Measurements from ENCODE around the gene ADCY5.

ADCY5 gene

DNA sequence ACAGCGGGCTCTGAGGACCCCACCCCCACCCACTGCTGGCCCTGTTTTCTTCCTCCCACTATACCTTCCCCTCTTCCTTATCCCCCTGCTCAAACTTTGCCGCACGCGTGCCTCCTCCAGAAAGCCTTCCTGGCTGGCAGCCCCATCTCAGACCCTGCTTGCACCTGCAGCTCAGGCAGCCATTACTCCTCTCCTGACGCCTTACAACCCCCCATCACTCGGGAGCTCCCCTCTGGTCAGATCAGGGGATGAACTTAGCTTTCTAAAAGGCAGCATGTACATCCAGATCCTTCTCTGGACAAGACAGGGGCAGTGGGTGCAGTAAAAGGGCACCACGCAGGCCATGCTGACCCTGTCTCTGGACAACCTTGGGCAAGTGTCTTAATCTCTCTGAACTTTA, 152.6 kb downstream of the ADCY5 start:
- no peak for DNase-seq

DNA sequence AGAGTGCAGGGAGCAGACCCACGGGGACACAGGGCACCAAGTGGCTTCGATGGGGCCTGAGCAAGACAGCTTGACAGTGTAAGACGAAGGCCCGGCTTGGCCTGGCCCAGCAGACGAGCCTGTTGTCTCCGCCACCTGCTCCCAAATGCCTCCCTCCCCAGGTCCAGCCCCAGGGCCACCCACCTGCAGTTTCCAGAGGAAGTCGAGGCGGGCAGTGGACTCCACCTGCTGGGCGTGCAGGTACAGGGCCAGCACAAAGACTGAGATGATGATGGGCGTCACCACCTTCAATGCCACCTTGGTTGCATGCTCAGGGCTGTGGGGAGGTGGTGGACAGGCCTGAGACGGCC, 153.0 kb downstream of the ADCY5 start:
- DNase-seq: no peak

DNA sequence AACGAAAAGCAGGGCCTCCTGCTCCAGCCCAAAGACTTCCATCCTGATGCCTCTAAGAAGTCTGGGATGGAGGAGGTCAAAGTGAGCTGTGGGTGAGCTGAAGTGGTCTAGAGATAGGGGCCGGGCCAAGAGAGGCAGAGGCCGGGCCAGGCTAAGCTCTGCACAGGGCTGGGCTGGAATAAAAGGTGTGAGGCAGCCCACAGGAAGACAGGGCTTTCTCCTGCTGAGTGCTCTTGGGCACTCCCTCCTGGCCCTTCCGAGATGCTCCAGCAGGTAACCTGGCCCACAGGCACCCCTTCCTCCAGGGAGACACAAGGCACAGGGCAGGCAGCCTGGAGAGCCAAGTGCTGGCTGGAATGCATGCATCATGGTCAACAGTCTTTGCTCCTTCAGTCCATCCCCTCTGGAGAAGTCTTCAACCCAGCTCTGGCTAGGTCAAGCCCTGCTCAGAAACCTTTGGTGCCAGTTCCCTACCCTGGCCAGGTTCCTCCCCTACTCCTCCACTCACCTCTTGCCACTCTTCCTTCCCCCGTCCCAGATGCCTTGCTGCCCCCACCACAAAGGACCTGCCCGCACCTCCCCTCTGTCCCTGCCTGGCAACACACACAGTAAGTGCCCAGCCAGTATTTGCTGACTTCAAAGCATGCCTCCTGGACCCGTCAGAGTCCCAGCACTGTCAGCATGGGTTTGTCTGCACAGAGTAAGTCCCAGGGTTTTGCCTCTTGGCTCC, 153.6 kb downstream of the ADCY5 start:
- no peak for DNase-seq

DNA sequence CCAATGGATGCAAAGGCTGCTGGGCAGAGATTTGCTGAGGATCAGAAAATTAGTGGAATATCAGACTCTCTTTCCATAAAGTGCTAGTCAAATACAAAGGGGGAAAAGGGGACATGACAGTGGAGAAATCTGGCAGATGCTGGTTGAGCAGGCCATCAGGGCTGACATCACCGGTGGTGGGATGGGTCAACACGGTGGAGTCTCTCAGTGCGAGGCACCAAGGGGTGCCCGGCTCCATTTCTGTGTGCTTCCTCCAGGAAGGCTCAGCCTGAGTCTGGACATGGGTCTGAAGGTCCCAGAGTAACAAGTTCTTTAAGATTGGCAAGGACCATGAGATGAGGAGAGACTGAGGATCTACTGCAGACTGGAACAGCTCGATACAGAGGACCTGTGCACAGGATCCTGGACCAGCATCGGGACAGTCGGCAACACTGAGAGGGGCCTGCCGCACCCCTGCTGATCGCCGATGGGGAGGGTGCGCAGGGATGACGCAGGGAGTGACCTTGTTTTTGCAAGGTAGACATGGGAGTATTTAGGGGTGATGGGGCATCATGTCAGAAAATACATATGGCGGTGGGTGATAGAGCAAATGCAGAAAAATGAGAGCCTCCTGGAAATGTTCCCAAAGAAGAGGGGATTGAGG, 154.5 kb downstream of the ADCY5 start:
- DNase-seq: no peak

DNA sequence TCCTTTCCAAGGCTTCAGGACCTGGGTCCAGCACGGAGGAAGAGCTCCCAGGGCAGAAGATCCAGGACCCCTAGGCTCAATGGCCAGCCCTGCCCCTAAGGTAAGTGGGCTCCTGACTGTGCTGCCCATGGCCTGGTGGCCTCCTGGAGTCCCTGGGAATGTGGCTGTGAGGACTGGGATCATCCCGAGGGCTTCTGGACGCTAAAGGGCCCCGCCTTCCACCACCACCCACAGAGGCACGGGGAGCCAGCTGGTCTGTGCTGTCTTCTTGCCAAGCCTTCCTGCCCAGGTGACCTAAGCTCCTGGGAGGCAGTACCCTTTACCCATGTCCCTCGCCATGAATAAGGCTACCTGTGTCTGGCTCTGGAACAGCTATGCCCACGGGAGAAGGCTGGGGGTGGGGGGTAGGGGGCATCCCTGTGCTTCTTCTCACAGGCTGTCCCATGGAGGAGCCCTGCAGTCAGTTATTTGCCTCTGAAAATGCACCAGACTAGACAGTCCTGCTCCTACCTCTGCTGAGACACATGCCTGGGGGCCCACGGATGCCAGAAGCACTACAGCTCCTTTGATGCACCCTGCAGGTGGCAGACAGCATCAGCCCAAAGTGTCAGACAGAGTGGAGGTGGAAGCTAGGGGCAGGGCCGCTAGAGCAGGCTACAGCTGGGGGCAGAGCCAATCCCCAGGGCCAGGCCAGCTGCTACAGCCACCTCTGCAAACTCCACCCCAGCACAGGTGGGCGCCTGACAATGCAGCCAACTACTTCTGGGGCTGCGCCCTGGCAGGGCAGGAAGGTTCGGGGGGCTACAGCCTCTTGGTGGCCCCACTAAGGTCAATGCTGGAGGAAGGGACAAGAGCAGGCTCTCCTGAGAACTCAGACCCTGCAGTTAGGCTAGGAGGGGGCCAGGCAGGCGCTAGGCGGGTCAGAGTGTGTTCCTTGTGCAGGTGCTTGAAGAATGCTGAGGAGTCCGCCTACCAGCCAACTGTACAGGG, 156.3 kb downstream of the ADCY5 start:
- no peak for DNase-seq

DNA sequence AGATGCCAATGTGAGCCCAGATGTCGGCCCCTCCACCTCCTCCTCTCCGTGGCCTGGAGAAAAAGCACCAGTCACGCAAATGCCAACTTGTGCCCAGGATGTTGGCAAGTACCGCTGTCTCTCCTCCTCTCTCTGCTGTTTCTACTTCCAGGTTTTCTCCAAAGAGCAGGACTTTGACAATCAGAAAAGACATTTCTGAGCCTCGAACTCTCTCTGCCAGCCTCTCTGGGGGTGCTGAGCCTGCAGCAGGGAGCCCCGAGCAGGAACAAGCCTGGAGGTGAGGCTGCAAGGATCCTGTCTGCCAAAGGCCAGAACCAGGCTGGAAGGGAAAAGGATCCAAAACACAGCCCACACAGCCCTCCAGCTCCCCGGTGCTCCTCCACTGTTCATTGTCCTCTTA, 157.5 kb downstream of the ADCY5 start:
- no peak for DNase-seq

DNA sequence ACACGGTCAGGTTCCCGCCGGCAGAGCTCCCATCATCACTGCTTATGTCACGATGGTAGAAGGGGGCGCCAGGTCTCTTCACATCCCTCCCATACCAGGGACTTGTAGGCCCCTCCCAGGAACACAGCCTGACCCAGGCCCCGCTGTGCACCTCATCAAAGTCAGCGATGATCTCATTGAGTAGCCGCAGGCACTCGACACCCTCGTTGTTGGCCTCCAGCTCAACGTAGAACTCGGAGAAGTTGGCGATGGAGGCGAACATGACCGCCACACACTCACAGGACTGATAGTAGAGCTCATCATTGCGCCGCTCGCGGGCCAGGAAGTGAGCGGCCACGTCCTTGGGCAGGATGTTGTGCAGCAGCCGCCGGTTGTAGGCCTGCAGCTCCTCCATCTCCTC, 157.9 kb downstream of the ADCY5 start:
- no peak for DNase-seq

DNA sequence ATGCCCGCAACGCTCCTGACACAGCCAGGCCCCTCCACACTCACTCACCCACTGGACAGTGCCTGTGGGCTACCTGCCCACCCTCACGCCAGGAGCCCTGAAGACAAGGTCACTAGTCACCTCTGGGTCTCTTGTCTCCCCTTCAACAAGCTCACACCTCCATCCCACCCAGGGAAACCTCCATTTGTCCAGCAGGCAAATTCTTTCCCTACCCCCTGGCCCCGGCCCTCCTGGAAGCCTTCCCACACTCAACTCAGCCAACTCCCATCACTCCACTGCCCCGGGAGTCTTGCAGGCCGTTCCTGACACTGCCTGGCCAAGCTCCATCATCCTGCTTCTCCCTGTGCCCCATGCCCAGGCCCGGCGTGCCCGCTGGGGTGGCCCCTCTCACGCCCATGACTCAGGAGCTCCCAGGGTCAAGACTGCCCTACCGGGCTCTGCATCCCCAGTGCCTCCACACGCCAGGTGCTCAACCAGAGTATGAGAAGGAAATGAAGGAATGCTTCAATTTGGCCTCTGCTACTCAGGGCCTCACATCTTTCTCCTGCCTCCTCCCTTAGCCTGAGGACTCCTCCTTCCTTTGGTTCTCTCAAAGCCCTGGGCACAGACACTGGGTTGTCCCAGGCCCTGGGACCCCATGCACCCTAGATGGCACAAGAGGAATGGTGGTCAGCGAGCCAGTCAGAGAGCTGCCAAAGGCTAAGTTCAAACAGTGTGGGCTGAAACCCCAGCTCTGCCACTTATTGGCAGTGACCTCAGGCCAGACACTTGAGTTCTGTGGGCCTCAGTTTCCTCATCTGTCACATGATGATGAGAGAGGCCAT, 158.6 kb downstream of the ADCY5 start:
- DNase-seq: no peak

DNA sequence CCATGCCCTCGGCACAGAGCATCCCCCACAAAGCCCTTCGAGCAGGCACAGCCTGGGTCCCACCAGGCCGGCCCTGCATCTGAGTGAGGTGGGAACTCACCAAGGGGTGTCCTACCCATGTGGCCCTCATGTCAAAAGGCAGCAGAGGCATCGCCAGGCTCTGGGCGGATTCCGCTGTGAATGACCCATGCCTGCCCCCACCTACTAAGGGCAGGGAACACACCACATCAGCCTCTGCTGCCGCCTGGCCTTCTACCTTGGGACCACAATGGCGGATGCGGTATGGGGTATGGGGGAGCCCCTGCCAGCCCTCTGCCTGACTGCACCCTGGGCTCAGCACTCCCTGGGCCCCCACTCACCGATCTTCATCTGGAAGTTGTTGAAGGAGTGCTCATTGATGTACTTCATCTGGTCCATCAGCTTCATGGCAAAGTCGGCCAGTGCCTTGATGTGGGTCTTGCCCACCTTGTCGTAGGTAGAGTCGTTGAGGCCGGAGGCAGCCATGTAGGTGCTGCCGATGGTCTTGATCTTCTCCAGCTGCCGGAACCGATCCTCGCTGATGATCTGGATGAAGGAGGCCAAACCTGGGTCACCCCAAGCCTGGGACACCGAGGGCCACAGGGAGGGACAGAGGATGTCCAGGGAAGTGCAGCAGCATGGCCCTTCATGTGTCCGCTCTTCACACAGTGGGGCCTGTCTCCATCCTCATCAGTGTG, 159.3 kb downstream of the ADCY5 start:
- DNase-seq: no peak

DNA sequence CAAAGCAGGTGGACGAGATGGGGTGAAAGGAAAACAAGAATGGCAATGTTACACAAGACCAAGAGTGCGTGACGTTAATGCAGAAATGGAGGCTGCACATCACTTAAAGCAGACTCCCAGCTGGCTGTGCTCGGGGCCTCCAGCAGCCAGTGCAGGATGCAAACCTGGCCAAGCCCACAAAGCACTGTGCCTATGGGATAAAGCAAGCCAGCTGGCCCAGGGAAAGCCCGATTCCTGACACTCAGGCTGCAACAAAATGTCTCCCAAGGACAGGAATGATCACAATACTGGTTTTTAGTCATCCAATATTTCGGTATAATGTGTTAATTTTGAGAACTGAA, 161.0 kb downstream of the ADCY5 start:
- DNase-seq: no peak

DNA sequence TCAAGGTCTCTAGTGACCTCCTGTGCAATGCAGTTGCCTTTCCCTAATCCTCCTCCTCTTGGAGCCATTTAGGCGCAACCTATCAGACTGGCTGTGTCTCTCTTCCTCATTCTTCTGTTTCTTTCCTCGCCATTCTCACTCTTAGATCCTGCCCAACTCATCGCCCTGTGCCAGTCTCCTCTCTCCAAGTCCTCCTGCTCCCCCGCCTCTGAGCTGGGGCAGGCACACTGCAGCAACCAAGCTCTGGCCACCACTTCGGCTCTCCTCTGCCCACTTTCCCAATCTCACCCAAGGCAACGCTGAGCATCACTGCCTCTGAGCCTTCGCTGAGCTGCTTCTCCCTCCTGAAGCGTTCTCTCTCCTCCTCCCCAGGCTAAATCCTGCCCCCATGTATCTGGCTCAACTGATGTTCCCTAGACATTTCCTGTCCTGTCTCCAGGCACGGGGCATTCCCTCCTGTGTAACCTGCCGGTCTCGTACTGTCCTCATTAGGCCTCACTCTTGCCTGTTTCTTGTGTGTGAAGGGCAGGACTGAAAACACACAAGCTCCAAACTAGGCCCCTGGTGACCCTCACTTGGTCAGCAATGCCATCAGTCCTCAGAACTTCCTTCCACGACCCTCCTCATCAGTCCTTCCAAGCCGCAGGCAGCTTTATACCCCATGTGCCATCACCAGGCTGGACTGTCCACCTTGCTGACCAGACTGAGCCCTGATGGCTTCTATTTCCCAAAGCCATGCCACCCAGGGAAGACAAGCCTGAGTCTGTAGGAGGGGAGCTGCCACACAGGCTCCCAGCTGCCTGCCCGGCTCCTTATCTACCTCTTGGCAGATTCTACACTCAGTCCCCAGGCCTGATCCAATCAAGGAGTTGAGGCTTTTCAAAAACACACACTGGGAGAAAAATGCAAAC, 161.6 kb downstream of the ADCY5 start:
- DNase-seq: no peak

DNA sequence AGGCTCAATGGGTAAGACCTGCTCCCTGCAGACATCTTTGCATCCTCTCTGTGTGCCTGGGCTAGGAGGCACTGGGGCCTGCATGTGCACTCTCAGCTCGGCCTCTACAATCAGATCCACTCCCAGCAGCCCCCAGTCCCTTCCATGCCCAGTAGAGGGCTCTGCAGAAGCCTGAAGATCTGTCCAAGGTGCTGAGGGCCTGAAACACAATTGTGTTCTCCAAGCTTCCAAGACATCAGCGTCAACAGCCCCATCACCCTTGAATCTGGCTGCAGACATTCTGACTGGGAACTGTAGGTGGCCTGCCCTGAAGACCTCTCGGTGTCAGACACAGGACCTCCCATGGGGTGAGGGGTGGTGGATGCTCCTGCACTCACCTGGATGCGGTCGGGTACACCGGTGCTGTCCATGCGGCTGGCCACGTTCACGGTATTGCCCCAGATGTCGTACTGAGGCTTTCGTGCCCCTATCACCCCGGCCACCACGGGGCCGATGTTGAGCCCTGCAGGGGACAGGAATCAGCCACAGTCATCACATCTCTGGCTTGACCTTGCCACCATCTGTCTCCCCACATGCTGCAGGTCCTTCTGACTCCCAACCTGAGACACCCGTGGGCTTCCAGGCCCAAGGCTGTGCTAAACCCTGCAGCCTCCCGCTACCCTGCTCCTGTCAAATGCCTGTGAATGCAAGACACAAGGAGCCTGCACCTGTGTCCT, 162.4 kb downstream of the ADCY5 start:
- DNase-seq: no peak

DNA sequence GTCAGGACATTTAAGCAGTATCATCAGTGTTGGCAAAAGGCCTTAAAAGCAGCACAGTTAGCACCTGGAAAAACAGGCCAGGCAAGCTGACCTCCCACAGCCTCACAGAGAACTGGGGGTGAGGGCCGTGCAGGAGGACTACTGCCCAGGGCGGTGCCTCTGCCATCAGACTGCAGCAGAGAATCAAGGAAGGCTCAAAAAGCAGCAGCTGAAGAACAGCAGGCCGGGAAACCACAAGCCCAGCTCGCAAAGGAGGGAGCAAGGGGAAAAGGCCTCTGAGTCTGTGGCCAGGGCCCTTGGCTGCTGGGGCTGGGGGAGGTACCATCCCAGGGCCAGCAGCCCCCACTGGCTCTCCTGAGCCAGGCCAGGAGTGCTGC, 163.0 kb downstream of the ADCY5 start:
- no peak for DNase-seq

DNA sequence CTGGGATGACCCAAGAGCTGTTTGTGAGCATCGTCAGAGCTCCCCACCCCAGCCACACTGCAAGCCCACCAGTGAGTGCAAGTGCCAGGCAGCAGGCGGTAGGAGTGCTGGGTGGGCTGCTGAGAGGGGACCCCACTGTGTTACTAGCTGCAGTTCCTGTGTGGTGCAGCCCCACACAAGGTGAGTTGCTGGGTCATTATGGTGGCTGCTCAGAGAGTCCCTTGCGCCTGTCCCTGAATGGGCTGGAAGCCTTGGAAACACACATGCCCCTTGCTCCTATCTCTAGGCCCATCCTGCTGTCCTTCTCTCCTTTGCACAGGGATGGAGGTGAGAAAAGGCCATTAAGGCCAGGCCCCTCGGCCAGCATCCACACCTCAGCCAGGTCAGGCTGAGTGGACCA, 163.4 kb downstream of the ADCY5 start:
- DNase-seq: no peak

DNA sequence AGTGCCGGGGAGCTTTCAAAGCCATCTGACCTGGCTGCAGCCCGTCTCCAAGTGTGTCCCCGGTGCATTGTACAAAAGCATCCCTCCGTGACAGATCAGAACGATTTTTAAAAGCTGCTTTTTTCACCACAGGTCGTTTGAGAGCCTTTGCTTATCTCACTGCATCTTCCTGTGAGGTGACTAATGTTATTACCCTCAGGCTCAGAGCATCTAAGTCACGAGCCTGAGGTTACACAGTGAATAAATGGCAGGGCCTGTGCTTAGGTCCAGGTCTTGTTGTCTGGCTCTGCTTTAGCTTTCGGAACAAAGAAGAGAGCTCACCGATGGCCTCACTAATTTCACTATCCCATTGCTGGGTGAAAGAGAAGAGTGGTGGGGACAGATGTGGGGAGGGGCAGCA, 163.8 kb downstream of the ADCY5 start:
- DNase-seq: no peak

DNA sequence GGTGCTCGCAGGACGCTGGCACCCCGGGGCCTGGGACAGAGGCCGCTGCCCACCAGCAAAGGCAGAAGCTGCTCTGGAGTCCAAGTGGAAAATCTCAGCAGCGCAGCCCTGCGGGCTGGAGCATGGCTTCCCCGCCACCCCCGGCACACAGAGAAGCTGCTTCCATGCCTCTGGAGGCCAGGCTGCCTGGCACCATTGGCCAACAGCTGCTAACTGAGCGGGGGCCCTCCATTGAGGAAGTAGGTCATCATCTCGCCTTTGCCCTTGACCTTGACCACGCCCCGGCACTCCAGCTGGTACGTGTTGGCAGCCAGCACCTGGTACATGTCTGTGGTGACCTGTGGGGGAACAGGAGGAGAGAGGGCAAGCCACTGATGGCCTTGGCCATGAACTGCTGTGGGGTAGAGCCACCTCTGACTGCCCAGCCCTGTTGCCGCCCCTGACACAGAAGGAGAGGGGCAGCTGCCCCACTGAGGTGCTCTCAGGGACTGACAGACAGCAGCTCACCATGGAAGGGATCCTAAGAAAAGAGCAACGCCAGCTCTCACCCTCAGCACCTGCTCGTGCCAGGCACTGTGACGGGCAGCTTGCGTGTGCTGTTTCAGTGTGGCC, 164.4 kb downstream of the ADCY5 start:
- no peak for DNase-seq

DNA sequence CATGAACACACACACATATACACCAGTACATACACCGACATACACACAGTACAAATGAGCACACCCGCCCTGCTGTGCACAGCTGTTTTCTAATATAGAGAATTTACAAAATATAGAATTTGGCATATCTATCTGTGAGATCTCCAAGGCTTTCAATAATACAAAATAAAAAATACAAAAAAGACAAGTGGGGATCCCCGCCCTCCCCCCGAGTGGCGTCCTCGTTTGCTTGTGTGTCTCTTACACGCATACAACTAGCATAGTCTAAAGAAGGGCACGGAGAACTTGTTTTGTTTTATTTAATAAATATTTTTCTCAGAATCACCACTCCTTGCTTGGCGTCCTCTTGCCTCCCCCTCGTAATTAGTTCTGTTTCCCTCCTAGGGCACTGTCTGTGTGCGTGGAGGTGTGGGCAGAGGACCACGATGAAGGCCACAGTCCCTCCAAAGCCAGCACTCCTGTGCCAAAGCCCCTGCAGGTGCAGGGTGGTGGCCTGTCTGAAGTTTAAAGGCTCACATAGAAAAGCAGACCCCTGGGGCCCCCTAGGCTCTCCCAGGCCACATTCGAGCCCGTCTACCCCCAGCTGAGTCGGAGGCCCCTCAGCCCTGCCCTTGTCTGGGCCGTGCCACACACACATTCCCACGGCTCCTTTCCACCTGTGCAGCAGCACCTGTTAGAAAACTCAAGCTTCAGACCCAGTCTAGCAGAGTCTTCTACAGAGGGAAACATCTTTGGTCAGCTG, 165.1 kb downstream of the ADCY5 start:
- no peak for DNase-seq

DNA sequence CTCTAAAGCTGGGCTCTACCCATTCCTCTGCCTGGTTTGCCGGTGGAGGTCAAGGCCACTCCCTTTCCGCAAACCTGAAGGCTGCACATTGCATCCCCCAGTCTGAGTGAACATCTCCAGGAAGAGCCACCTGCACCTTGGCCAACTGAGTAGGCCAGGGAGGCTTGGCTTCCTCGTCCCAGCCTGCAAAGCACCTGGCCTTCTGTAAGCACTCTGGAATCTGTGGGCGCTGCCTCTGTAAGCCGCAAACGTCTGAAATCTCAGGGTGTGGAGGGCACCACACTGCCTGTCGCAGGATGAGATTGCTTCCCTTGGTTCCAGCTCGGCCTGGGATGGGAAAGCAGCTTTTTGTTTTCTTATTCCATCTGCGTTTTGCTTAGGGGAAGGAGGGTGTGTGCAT, 165.8 kb downstream of the ADCY5 start:
- no peak for DNase-seq

DNA sequence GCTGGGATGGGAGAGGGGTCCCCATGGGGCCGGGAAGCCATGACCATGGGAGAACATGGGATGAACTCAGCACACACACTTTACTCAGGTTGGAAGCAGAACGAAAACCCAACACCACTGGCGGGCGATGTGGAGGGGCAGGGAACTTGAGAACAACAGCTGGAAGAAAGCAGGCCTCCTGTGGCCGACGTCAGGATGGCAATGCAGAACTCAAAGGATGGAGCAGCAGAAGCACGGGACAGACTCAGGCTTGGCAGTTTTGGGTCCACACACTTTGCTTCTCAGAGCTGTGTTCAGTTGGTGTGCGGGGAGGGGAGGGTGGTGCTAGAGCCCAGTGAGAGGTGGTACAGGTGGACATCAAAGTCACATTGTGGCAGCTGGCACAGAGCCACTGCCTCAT, 166.4 kb downstream of the ADCY5 start:
- no peak for DNase-seq

All from SHP77 treated with DMSO at 0.1 percent for 48 hours (cell line).